GM21786 (cell line): ENCODE results near the gene IGF2BP3.
"Not testable (repeated sequence)": the region's sequence is repeated elsewhere in the genome, so short reads cannot be mapped to it uniquely, and the experiment has no call there.

Experiments
- ATAC-seq: cut with Tn5 transposase; IDR thresholded peaks from one replicate; pipeline ENCODE4 v1.9.1; 2021; ENCODE audit not compliant: unreplicated experiment

The IGF2BP3 gene

GRCh38 chr7:23343806-23344475 lies 126.3 kb downstream of the IGF2BP3 start:
- no peak for ATAC-seq

- ATAC-seq: no peak
These were observed 127.2 kb downstream of the IGF2BP3 start for GRCh38 chr7:23343102-23343501.

- ATAC-seq: no peak
These were observed 128.3 kb downstream of the IGF2BP3 start for GRCh38 chr7:23341846-23342598.

GRCh38 chr7:23338863-23339262 lies 131.4 kb downstream of the IGF2BP3 start:
- ATAC-seq: no peak

- ATAC-seq: no peak
These were observed 131.9 kb downstream of the IGF2BP3 start for GRCh38 chr7:23338439-23338838.

GRCh38 chr7:23337374-23337773 lies 132.9 kb downstream of the IGF2BP3 start:
- no peak for ATAC-seq

GRCh38 chr7:23336799-23337283 lies 133.4 kb downstream of the IGF2BP3 start:
- no peak for ATAC-seq

GRCh38 chr7:23336086-23336485 lies 134.2 kb downstream of the IGF2BP3 start:
- no peak for ATAC-seq

- no peak for ATAC-seq
These were observed 134.7 kb downstream of the IGF2BP3 start for GRCh38 chr7:23335621-23336020.

- no peak for ATAC-seq
These were observed 135.2 kb downstream of the IGF2BP3 start for GRCh38 chr7:23335136-23335535.

GRCh38 chr7:23334482-23335056 lies 135.7 kb downstream of the IGF2BP3 start:
- ATAC-seq: no peak

- ATAC-seq: no peak
These were observed 136.5 kb downstream of the IGF2BP3 start for GRCh38 chr7:23333671-23334246.

- ATAC-seq: no peak
These were observed 137.2 kb downstream of the IGF2BP3 start for GRCh38 chr7:23332910-23333612.

GRCh38 chr7:23332193-23332592 lies 138.1 kb downstream of the IGF2BP3 start:
- no peak for ATAC-seq

GRCh38 chr7:23331132-23331531 lies 139.2 kb downstream of the IGF2BP3 start:
- no peak for ATAC-seq

GRCh38 chr7:23315366-23315765 lies 154.9 kb downstream of the IGF2BP3 start:
- ATAC-seq: no peak

GRCh38 chr7:23312141-23312540 lies 158.2 kb downstream of the IGF2BP3 start:
- not testable (repeated sequence) for ATAC-seq

- no peak for ATAC-seq
These were observed 161.5 kb downstream of the IGF2BP3 start for GRCh38 chr7:23308754-23309153.

GRCh38 chr7:23306936-23307521 lies 163.3 kb downstream of the IGF2BP3 start:
- ATAC-seq: no peak

GRCh38 chr7:23299770-23300300 lies 170.5 kb downstream of the IGF2BP3 start:
- ATAC-seq: no peak
